IPS DF 6.9 (cell line): ENCODE results near the gene TFB1M.
"Not testable (repeated sequence)": the region's sequence is repeated elsewhere in the genome, so short reads cannot be mapped to it uniquely, and the experiment has no call there.

ENCODE experiments used
- DNase-seq: peaks from one replicate; pipeline ENCODE4 v3.0.0-alpha.2; 2013; ENCODE audit warnings: low read depth, low spot score
- H3K27ac ChIP-seq: one replicate; pipeline ENCODE4 v1.5.1; 2013; ENCODE audit warnings: low read length, control low read depth
- H3K27me3 ChIP-seq: 2 replicates; pipeline ENCODE4 v1.6.1; 2013; ENCODE audit warnings: mild to moderate bottlenecking, low read length; ENCODE audit not compliant: control insufficient read depth, insufficient read depth
- H3K36me3 ChIP-seq: 2 replicates; pipeline ENCODE4 v1.6.1; 2013; ENCODE audit warnings: low read length; ENCODE audit not compliant: control insufficient read depth, insufficient read depth
- H3K4me1 ChIP-seq: 2 replicates; pipeline ENCODE4 v1.6.1; 2013; ENCODE audit warnings: low read length; ENCODE audit not compliant: control insufficient read depth, insufficient read depth
- H3K4me3 ChIP-seq: 2 replicates; pipeline ENCODE4 v1.5.1; 2013; ENCODE audit warnings: mild to moderate bottlenecking, low read length
- H3K9me3 ChIP-seq: 2 replicates; pipeline ENCODE4 v1.6.1; 2013; ENCODE audit warnings: low read length, inconsistent platforms; ENCODE audit not compliant: control insufficient read depth, insufficient read depth
- WGBS: extraction: QIAGEN DNeasy Blood & Tissue Kit; methylation state at CpG from one replicate; pipeline ENCODE4 v1.1.7; 2013; ENCODE audit warnings: mixed read lengths, missing lambda C conversion rate; ENCODE audit not compliant: insufficient read length, insufficient coverage; 5-methylcytosine and 5-hydroxymethylcytosine counted together

Gene TFB1M

GRCh38 chr6:155227046-155227445 is 87.2 kb downstream of the TFB1M start:
- no peak overlapping the region for H3K4me3 ChIP-seq

GRCh38 chr6:155224618-155225017 is 89.7 kb downstream of the TFB1M start:
- Histone ChIP-seq H3K27ac (no peak overlapping the region), H3K27me3 (no peaks in the 10 kb centered on the region), H3K4me1 (peaks cover 1% of the 10 kb centered on the region; the same call in 1 of the 2 replicates), H3K4me3 (no peak overlapping the region), H3K36me3 (no peaks in the 10 kb centered on the region), H3K9me3 (no peaks in the 10 kb centered on the region)
- no peak for DNase-seq
- WGBS, result no CpG with 5 or more reads among the region's 7 CpGs

More at GRCh38 chr6:155227046-155227445, 87.2 kb downstream of the TFB1M start:
- Histone ChIP-seq H3K9me3 (no peaks in the 10 kb centered on the region), H3K36me3 (no peaks in the 10 kb centered on the region), H3K4me1 (peaks cover 1% of the 10 kb centered on the region; the same call in 1 of the 2 replicates), H3K27me3 (no peaks in the 10 kb centered on the region), H3K27ac (no peak overlapping the region)
- no peak for DNase-seq
- WGBS, result no CpG with 5 or more reads among the region's 4 CpGs

- Histone ChIP-seq H3K4me3 (no peak overlapping the region), H3K27ac (no peak overlapping the region), H3K4me1 (peaks cover under 1% of the 10 kb centered on the region; the same call in 1 of the 2 replicates), H3K36me3 (no peaks in the 10 kb centered on the region), H3K9me3 (no peaks in the 10 kb centered on the region), H3K27me3 (no peaks in the 10 kb centered on the region)
- no peak for DNase-seq
- WGBS, result no CpG with 5 or more reads among the region's 12 CpGs
Observed at GRCh38 chr6:155223646-155224451, 90.4 kb downstream of the TFB1M start.

GRCh38 chr6:155222506-155222905 is 91.8 kb downstream of the TFB1M start:
- no CpG with 5 or more reads among the region's 4 CpGs for WGBS
- no peak for DNase-seq
- no peak overlapping the region for H3K27ac ChIP-seq

GRCh38 chr6:155221086-155221485 is 93.2 kb downstream of the TFB1M start:
- no peaks in the 10 kb centered on the region for H3K4me1 ChIP-seq
- no peaks in the 10 kb centered on the region for H3K27me3 ChIP-seq
- no peaks in the 10 kb centered on the region for H3K36me3 ChIP-seq
- H3K4me3 ChIP-seq, result no peak overlapping the region
- no peak for DNase-seq
- WGBS, result no CpG with 5 or more reads among the region's 4 CpGs
- no peaks in the 10 kb centered on the region for H3K9me3 ChIP-seq
- H3K27ac ChIP-seq, result no peak overlapping the region

More at GRCh38 chr6:155222506-155222905, 91.8 kb downstream of the TFB1M start:
- Histone ChIP-seq H3K27me3 (no peaks in the 10 kb centered on the region), H3K9me3 (no peaks in the 10 kb centered on the region), H3K4me1 (no peaks in the 10 kb centered on the region), H3K36me3 (no peaks in the 10 kb centered on the region), H3K4me3 (no peak overlapping the region)

- Histone ChIP-seq H3K4me3 (no peak overlapping the region), H3K27me3 (no peaks in the 10 kb centered on the region), H3K9me3 (no peaks in the 10 kb centered on the region), H3K4me1 (no peaks in the 10 kb centered on the region), H3K36me3 (no peaks in the 10 kb centered on the region), H3K27ac (no peak overlapping the region)
- WGBS, result no CpG with 5 or more reads among the region's 5 CpGs
- no peak for DNase-seq
Observed at GRCh38 chr6:155219858-155220301, 94.4 kb downstream of the TFB1M start.

- no peaks in the 10 kb centered on the region for H3K36me3 ChIP-seq
- no peak for DNase-seq
- no peak overlapping the region for H3K27ac ChIP-seq
- H3K9me3 ChIP-seq, result no peaks in the 10 kb centered on the region
- H3K27me3 ChIP-seq, result no peaks in the 10 kb centered on the region
- WGBS, result no CpG with 5 or more reads among the region's 7 CpGs
- H3K4me1 ChIP-seq, result no peaks in the 10 kb centered on the region
- H3K4me3 ChIP-seq, result no peak overlapping the region
Observed at GRCh38 chr6:155219299-155219698, 95.0 kb downstream of the TFB1M start.

- H3K4me3 ChIP-seq, H3K27ac ChIP-seq: not testable (repeated sequence)
Observed at GRCh38 chr6:155218711-155219110, 95.6 kb downstream of the TFB1M start.

GRCh38 chr6:155216312-155217046 is 97.8 kb downstream of the TFB1M start:
- Histone ChIP-seq H3K27ac (no peak overlapping the region), H3K4me3 (no peak overlapping the region), H3K4me1 (no peaks in the 10 kb centered on the region; the same call in 1 of the 2 replicates), H3K9me3 (no peaks in the 10 kb centered on the region), H3K36me3 (0 out of 2 replicates have a peak, but pooled peaks cover 3% of the 10 kb centered on the region), H3K27me3 (no peaks in the 10 kb centered on the region)
- no CpG with 5 or more reads among the region's 11 CpGs for WGBS
- peak; percentile 7 for DNase-seq

More at GRCh38 chr6:155218711-155219110, 95.6 kb downstream of the TFB1M start:
- DNase-seq, H3K4me1 ChIP-seq, H3K36me3 ChIP-seq, H3K9me3 ChIP-seq, H3K27me3 ChIP-seq: not testable (repeated sequence)
- WGBS, result no CpG with 5 or more reads among the region's 20 CpGs

- Histone ChIP-seq H3K9me3 (no peaks in the 10 kb centered on the region), H3K27ac (no peak overlapping the region), H3K27me3 (no peaks in the 10 kb centered on the region), H3K4me3 (no peak overlapping the region), H3K4me1 (no peaks in the 10 kb centered on the region; the same call in 1 of the 2 replicates), H3K36me3 (0 out of 2 replicates have a peak, but pooled peaks cover 3% of the 10 kb centered on the region)
- no CpG with 5 or more reads among the region's 4 CpGs for WGBS
- DNase-seq, result no peak
Observed at GRCh38 chr6:155215906-155216305, 98.4 kb downstream of the TFB1M start.
